Measurements from ENCODE around the gene RASGRP3. TPM values are rescaled to one million over a fixed set of nuclear protein-coding genes. Genes with fewer than 3 reads are reported as not detected.
A peak's percentile ranks its signal among the peaks of the same experiment; 100 is the strongest.

Gene RASGRP3
- total and polyA plus RNA-seq, 10 donors = 13.2 to 68.1 (median 44.5) TPM

DNA sequence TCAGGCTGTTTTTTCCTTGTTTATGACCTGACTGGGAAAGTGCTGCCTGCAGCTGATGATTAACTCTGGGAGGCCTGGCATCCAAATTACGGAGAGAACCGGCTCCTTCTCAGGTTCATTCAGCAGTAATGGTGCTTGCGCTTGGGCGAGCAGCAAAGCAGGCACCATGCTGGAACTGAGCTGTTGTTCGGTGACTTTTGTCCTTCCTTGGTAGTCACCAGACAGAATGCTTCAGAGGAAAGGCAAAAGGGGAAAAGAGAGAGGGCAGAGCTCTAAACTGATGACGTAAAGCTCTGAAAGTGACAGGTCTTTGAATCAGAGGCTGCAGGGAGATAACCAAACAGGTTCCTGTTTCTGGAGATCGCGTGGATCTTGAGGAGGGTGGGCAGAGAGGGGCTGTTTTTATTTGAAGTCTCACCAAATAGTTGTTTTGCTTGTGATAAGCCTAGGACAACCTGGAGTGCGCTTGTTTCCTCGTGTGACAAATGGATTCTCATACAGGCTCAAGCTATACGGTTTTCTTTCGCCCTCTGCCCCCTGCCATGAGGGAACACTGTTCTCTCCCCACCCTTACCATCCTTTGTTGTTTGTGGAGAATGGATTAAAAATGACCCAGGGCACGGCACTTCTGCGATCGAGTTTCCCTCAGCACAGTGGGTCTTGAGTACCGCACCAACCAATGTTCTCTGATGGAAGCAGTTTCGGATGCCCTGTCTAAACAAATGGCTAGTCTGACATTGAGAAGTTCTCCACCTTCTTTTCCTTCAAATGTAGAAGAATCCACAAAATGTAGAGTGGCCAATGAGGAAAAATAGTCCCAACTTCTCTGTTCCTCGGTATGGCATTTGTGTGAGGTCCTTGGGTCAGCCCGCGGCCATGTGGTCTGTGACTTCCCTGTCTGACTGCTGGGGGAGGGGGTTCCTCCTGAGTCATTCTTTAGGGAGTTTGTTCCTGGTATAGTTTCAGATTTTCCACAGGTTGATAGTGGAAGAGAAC lies 1.3 kb downstream of the RASGRP3 start:
- Histone ChIP-seq H3K4me1 (peaks cover 5 to 64% (median 46%) of the 10 kb centered on the region in 6 donors), H3K9me3 (no peaks in the 10 kb centered on the region), H3K27ac (peak overlapping the region; percentile 24 to 94 (median 92)), H3K4me3 (peak overlapping the region in 7 of 8 donors; percentile 53 to 75 (median 56)), H3K36me3 (peaks cover 0 to 7% (median 0%) of the 10 kb centered on the region in 6 donors), H3K27me3 (replicated peaks in 1 of 7) (no peaks in the 10 kb centered on the region)
- DNase-seq = no peak
- TF ChIP-seq POLR2A (IDR thresholded peaks at IDR 0.05) = peak in 1 of 3 donors; percentile 65
- TF ChIP-seq CTCF (IDR thresholded peaks at IDR 0.05 in 8 of 11, conservative IDR thresholded peaks at IDR 0.05 in 3 of 11) = no peak
- peak in 2 of 3 donors; percentile 67 to 90 for TF ChIP-seq POLR2AphosphoS5 (IDR thresholded peaks at IDR 0.05)
- intact Hi-C loops (cut with DNase I; ENCODE audit: low total_unique reads) = loop anchor here (10.0 kb wide), 2 partner anchors 77 to 107 kb away; no protein-coding TSS in a partner anchor
- WGBS, 5 donors = 48 to 57% (median 52%) methylated on average over 20 of the region's 20 CpGs

DNA sequence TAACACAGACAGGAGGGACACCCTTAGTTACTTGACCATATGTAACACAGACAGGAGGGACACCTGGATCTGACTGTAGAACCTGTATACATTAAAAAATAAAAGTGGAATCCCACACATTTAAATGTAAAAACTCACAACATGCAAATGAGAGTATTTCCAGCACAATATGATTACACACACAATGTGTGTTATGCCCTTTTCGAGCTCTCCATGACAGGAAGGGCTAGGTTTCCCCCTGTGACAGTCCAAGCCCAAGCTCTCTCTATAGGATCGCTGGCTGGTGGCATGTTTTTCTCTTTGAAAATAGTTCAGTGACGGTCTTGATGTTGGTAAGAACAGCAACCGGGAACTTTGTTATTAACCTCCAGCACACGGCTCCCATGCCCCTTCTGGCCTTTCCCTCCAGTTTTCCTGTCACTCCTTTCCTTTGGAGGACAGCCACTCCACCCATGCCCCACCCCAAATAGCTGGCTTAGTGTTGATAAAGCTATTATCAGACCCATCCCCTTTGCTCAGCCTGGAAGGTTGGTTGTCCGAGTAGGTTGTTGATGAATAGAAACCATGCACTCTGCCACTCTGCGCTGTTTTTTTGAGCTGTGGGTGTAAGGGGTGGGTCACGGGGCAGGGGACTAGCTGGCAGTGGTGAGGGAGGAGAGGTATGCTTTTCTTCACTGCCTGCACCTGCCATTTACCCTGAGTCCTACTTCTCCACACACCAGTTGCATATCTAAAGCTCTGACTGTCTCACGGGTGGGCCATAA lies 2.7 kb downstream of the RASGRP3 start:
- H3K27ac ChIP-seq = peak overlapping the region; percentile 50 to 94 (median 92)
- DNase-seq = no peak
- WGBS, 5 donors = 39 to 63% (median 43%) methylated on average over 9 of the region's 9 CpGs
- H3K9me3 ChIP-seq = no peaks in the 10 kb centered on the region
- peaks cover 6 to 78% (median 55%) of the 10 kb centered on the region in 6 donors for H3K4me1 ChIP-seq
- no peaks in the 10 kb centered on the region for H3K27me3 ChIP-seq (replicated peaks in 1 of 7)
- H3K36me3 ChIP-seq = peaks cover 0 to 7% (median 0%) of the 10 kb centered on the region in 6 donors
- intact Hi-C loops (cut with DNase I; ENCODE audit: low total_unique reads) = loop anchor here (10.0 kb wide), 2 partner anchors 76 to 106 kb away; no protein-coding TSS in a partner anchor
- peak in 2 of 3 donors; percentile 23 to 29 for TF ChIP-seq POLR2AphosphoS5 (IDR thresholded peaks at IDR 0.05)
- no peak for TF ChIP-seq CTCF (IDR thresholded peaks at IDR 0.05 in 8 of 11, conservative IDR thresholded peaks at IDR 0.05 in 3 of 11)
- peak overlapping the region in 4 of 8 donors; percentile 12 to 75 (median 54) for H3K4me3 ChIP-seq

- Histone ChIP-seq H3K9me3 (peaks cover 0 to 14% (median 12%) of the 10 kb centered on the region in 8 donors), H3K4me1 (peaks cover 17 to 77% (median 54%) of the 10 kb centered on the region in 6 donors), H3K4me3 (no peak overlapping the region), H3K36me3 (peaks cover 0 to 15% (median 0%) of the 10 kb centered on the region in 6 donors), H3K27ac (peak overlapping the region in 3 of 8 donors; percentile 73 to 93 (median 74)), H3K27me3 (replicated peaks in 1 of 7) (no peaks in the 10 kb centered on the region)
- 66 to 83% (median 76%) methylated on average over 2 of the region's 2 CpGs for WGBS, 5 donors
- no peak for DNase-seq
- no peak for TF ChIP-seq CTCF (IDR thresholded peaks at IDR 0.05 in 8 of 11, conservative IDR thresholded peaks at IDR 0.05 in 3 of 11)
- TF ChIP-seq POLR2A (IDR thresholded peaks at IDR 0.05) = no peak
- TF ChIP-seq POLR2AphosphoS5 (IDR thresholded peaks at IDR 0.05) = no peak
- intact Hi-C loops (cut with DNase I; ENCODE audit: low total_unique reads) = no loop called here
These were observed 6.1 kb downstream of the RASGRP3 start for GRCh38 chr2:33482518-33482917.
